ENCODE data around the gene SLC14A1.

- TF ChIP-seq POLR2AphosphoS5 (IDR thresholded peaks at IDR 0.05; ENCODE audit: borderline replicate concordance, low read depth, low read length) (no peak), FOXP2 (optimal IDR thresholded peaks at IDR 0.05; ENCODE audit: control extremely low read depth, extremely low read length, insufficient read depth) (no peak)
Measured at GRCh38 chr18:45748501-45748900, 24.5 kb downstream of the SLC14A1 start.

All from SK-N-MC (cell line).